ENCODE data around the gene PPP3CA. TPM values are rescaled to one million over a fixed set of nuclear protein-coding genes. Genes with fewer than 3 reads are reported as not detected.
A peak's percentile ranks its signal among the peaks of the same experiment; 100 is the strongest.

The PPP3CA gene
- total and polyA plus RNA-seq, 2 donors (not counting 1 experiment from before 2014, with no cell fraction given), result 66.4 to 79.3 TPM

GRCh38 chr4:101337688-101338087 is 9.6 kb downstream of the PPP3CA start:
- Histone ChIP-seq H4K20me1 (ENCODE audit: control insufficient read depth, extremely low read depth, insufficient read depth, low read length) (peaks cover 2% of the 10 kb centered on the region), H3K79me2 (ENCODE audit: control insufficient read depth, insufficient read depth, low read length) (peaks cover 74% of the 10 kb centered on the region), H3K4me3 (replicated peaks in 1 of 4; ENCODE audit: control extremely low read depth in 1 of 4, insufficient read depth in 1 of 4, low read depth in 3 of 4, low read length in 4 of 4) (no peak overlapping the region), H3K36me3 (ENCODE audit: control insufficient read depth, insufficient read depth, low read length) (no peaks in the 10 kb centered on the region), H3K9ac (ENCODE audit: insufficient read depth, low read length) (no peak overlapping the region), H3K4me1 (ENCODE audit: control insufficient read depth, extremely low read depth, insufficient read depth, low read length) (no peaks in the 10 kb centered on the region), H3K4me2 (ENCODE audit: extremely low read depth, insufficient read depth, low read length) (no peak overlapping the region), H3K9me3 (ENCODE audit: control insufficient read depth, insufficient read depth, low read depth, low read length) (no peaks in the 10 kb centered on the region), H3K27ac (ENCODE audit: insufficient read depth, low read length) (no peak overlapping the region), H2AFZ (ENCODE audit: low read length) (no peak overlapping the region), H3K27me3 (ENCODE audit: control insufficient read depth, insufficient read depth, low read length) (no peaks in the 10 kb centered on the region)
- DNase-seq (ENCODE audit: low read depth in 2 of 2), result peak; percentile 48 to 68
- TF ChIP-seq CTCF (conservative IDR thresholded peaks at IDR 0.05 in 1 of 2, IDR thresholded peaks at IDR 0.05 in 1 of 2; ENCODE audit: low read depth in 1 of 2, low read length in 2 of 2), result no peak
- TF ChIP-seq EZH2 (IDR thresholded peaks at IDR 0.05; ENCODE audit: low read length, missing control alignments), result no peak

- H3K9ac ChIP-seq (ENCODE audit: insufficient read depth, low read length), result no peak overlapping the region
- TF ChIP-seq CTCF (conservative IDR thresholded peaks at IDR 0.05 in 1 of 2, IDR thresholded peaks at IDR 0.05 in 1 of 2; ENCODE audit: low read depth in 1 of 2, low read length in 2 of 2) (no peak), EZH2 (IDR thresholded peaks at IDR 0.05; ENCODE audit: low read length, missing control alignments) (no peak)
- peak in 1 of 2 donors; percentile 6 for DNase-seq (ENCODE audit: low read depth in 2 of 2)
- H4K20me1 ChIP-seq (ENCODE audit: control insufficient read depth, extremely low read depth, insufficient read depth, low read length), result peaks cover 3% of the 10 kb centered on the region
- H3K27ac ChIP-seq (ENCODE audit: insufficient read depth, low read length), result no peak overlapping the region
- H3K36me3 ChIP-seq (ENCODE audit: control insufficient read depth, insufficient read depth, low read length), result no peaks in the 10 kb centered on the region
- H3K4me2 ChIP-seq (ENCODE audit: extremely low read depth, insufficient read depth, low read length), result no peak overlapping the region
- H3K9me3 ChIP-seq (ENCODE audit: control insufficient read depth, insufficient read depth, low read depth, low read length), result no peaks in the 10 kb centered on the region
- peaks cover 76% of the 10 kb centered on the region for H3K79me2 ChIP-seq (ENCODE audit: control insufficient read depth, insufficient read depth, low read length)
- no peaks in the 10 kb centered on the region for H3K27me3 ChIP-seq (ENCODE audit: control insufficient read depth, insufficient read depth, low read length)
- H3K4me1 ChIP-seq (ENCODE audit: control insufficient read depth, extremely low read depth, insufficient read depth, low read length), result no peaks in the 10 kb centered on the region
- H3K4me3 ChIP-seq (replicated peaks in 1 of 4; ENCODE audit: control extremely low read depth in 1 of 4, insufficient read depth in 1 of 4, low read depth in 3 of 4, low read length in 4 of 4), result no peak overlapping the region
- no peak overlapping the region for H2AFZ ChIP-seq (ENCODE audit: low read length)
Observed at GRCh38 chr4:101334963-101335572, 12.3 kb downstream of the PPP3CA start.

GRCh38 chr4:101332424-101332823 is 14.9 kb downstream of the PPP3CA start:
- Histone ChIP-seq H3K36me3 (ENCODE audit: control insufficient read depth, insufficient read depth, low read length) (no peaks in the 10 kb centered on the region), H4K20me1 (ENCODE audit: control insufficient read depth, extremely low read depth, insufficient read depth, low read length) (peaks cover 2% of the 10 kb centered on the region), H3K4me2 (ENCODE audit: extremely low read depth, insufficient read depth, low read length) (no peak overlapping the region), H3K4me3 (replicated peaks in 1 of 4; ENCODE audit: control extremely low read depth in 1 of 4, insufficient read depth in 1 of 4, low read depth in 3 of 4, low read length in 4 of 4) (no peak overlapping the region), H3K27ac (ENCODE audit: insufficient read depth, low read length) (no peak overlapping the region), H3K4me1 (ENCODE audit: control insufficient read depth, extremely low read depth, insufficient read depth, low read length) (no peaks in the 10 kb centered on the region), H3K79me2 (ENCODE audit: control insufficient read depth, insufficient read depth, low read length) (peaks cover 82% of the 10 kb centered on the region), H3K27me3 (ENCODE audit: control insufficient read depth, insufficient read depth, low read length) (no peaks in the 10 kb centered on the region), H3K9ac (ENCODE audit: insufficient read depth, low read length) (no peak overlapping the region), H3K9me3 (ENCODE audit: control insufficient read depth, insufficient read depth, low read depth, low read length) (no peaks in the 10 kb centered on the region), H2AFZ (ENCODE audit: low read length) (no peak overlapping the region)
- TF ChIP-seq CTCF (conservative IDR thresholded peaks at IDR 0.05 in 1 of 2, IDR thresholded peaks at IDR 0.05 in 1 of 2; ENCODE audit: low read depth in 1 of 2, low read length in 2 of 2) (no peak), EZH2 (IDR thresholded peaks at IDR 0.05; ENCODE audit: low read length, missing control alignments) (no peak)
- peak in 1 of 2 donors; percentile 19 for DNase-seq (ENCODE audit: low read depth in 2 of 2)
